Ecto neural progenitor cell (in vitro differentiated cells): ENCODE results near the gene TUBB6.
A peak's percentile ranks its signal among the peaks of the same experiment; 100 is the strongest.

Experiments
- DNase-seq: peaks from one replicate; pipeline ENCODE4 v3.0.0-alpha.2; 2018; ENCODE audit warnings: low spot score

TUBB6 gene

DNA sequence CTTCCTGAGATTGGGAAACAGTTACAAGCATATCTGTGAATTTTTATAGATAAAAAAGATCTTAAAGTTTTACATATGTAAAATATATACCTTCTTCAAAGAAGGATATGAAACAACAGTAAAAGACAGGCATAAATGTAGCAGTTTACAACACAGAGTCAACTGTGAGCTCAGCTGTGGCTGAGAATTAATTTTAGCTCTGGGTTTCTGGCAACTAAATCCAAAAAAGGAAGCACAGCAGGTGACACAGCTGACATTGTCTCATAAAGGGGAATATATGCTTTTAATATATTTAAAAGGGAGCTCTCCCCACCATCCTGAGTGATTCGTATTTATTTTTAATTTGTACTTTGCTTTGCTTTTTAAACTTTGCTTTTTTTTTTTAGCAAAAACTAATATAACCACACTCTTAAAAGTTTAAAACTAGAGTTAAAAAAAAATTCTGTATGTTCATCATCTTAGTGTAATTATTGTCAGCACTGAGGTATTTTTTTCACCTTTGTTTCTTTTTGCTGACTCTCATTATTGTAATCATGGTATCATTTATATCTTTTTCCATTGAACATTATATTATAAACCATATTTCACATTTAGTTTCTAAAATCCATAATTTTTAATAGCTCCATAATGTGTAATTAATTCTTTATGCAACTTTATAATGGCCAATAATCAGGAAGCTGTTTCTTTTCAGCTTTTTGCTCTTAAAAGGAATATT lies 6.7 kb downstream of the TUBB6 start:
- DNase-seq = no peak

DNA sequence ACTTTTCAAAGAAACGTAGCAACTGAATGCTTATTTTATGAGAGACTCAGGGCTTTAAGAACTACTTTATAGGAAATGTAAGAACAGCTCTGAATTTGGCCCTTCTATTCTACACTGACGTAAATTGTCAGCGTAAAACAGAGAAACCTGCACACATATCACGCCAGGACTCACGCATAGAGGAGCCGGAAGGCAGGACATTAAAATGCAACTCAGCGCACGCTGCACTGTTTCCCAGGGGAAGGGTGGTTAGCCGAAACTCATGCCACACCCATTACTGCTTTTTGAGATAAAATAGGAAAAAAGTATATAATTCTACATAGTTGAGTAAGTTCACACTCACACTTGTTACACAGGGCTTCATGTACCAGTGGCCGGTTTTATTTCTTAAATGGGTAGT lies 7.4 kb downstream of the TUBB6 start:
- DNase-seq = no peak

DNA sequence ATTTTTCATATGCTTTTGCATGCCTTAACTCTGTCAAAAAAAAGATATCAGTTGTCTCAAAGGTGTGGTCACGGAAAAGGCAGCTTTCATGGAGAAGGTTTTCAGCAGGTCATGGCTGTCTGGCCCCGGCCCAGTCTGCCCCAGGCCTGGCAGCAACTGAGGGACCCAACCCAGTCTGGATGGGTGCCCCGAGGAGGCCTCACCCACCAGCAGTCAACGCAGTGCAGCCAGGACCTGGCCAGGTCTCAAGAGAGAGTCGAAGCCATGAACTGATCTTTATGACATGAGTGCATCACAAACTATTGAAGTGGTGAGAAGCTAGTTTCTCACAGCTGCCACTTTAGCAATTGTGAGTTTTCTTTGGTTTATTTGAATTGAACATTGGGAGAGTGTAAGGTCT lies 7.9 kb downstream of the TUBB6 start:
- DNase-seq = no peak

DNA sequence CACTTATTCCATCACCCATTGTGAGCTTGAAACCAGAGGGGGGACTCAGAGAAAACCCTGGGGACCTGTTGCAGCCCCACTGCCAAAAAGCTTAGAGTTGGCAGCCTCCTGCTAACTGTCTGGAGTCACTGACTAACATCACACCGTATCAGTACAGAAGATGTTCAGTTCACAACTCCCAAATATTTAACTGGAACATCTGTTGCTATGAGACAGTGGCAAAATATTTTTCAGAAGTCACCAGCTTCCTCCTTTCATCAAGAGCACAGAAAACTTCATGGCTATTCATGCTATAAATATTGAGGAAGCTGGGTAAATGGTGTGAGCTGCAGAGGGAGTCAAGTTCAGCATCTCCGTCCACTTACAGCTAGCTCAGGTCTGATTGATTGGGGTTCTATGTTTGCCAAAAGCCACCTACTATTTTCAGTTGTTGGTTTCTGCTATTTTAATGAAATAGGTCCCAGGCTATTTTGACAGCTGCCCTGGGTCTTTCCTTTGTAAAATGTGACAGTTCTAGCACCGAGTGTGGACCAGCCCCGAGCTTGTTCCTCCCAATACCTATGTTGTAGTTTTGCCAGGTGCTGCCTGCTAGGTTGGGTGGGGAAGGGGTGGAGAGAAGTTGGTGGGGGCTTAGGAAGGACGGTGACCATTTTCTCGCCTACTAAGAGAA lies 9.8 kb downstream of the TUBB6 start:
- DNase-seq = no peak

DNA sequence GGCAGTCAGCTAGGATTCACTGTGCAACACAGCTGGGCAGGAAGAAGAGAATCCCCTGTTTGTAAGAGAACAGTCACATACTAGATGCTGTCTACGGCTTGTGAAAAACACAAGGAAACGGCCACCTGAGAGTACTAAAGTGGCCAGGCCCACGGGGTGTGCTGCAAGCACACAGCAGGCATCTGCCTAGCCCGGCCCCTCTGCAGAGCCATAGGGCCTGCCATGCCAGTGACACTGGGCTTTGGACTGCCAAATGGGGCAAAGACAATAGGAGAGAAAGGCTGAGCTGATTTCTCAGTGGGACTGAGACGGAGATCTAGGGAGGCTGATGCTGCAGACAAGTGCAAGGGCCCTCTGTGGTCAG lies 10.3 kb downstream of the TUBB6 start:
- DNase-seq = no peak

DNA sequence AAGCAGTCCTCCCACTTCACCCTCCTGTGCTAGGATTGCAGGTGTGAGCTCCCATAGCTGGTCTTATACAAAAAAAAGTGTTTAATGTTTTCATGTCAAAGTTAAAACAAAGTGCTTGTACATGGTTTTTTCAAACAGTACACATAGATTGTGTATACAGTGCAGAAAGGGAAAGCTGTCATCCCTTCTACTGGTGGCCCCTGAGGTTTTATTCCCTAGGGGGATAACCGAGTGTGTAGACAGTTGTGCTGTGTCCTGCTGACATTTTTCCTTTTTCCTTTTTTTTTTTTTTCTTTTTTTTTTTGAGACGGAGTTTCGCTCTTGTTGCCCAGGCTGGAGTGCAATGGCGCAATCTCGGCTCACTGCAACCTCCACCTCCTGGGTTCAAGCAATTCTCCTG lies 10.8 kb downstream of the TUBB6 start:
- DNase-seq = no peak

DNA sequence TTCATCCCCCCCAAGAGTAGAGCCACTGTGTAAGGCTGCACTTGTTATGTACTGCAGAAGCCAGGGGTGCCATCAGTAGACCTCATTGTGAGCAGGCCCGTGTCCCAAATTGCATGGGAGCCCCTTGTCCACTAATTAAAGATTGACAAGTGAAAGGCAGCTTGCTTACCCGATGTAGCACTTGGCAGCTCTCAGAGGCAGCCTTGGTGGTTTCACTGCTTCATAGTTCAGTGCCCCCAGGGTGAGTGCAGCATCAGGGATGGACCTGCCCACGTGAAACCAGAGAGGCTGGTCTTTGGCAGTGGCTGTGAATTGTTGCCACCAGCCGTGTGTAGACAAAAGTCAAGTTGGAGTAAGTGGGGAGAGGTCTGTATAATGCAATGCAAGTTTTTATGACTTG lies 13.3 kb downstream of the TUBB6 start:
- DNase-seq = no peak

DNA sequence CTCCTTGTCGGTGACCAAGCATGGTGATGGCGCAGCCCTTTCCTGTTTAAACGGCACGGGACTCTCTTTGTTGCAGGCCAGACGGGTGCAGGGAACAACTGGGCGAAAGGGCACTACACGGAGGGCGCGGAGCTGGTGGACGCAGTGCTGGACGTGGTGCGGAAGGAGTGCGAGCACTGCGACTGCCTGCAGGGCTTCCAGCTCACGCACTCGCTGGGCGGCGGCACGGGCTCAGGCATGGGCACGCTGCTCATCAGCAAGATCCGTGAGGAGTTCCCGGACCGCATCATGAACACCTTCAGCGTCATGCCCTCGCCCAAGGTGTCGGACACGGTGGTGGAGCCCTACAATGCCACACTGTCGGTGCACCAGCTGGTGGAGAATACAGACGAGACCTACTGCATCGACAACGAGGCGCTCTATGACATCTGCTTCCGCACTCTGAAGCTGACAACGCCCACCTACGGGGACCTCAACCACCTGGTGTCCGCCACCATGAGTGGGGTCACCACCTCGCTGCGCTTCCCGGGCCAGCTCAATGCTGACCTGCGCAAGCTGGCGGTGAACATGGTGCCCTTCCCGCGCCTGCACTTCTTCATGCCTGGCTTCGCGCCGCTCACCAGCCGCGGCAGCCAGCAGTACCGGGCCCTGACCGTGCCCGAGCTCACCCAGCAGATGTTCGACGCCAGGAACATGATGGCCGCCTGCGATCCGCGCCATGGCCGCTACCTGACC lies 17.1 kb downstream of the TUBB6 start:
- no peak for DNase-seq

DNA sequence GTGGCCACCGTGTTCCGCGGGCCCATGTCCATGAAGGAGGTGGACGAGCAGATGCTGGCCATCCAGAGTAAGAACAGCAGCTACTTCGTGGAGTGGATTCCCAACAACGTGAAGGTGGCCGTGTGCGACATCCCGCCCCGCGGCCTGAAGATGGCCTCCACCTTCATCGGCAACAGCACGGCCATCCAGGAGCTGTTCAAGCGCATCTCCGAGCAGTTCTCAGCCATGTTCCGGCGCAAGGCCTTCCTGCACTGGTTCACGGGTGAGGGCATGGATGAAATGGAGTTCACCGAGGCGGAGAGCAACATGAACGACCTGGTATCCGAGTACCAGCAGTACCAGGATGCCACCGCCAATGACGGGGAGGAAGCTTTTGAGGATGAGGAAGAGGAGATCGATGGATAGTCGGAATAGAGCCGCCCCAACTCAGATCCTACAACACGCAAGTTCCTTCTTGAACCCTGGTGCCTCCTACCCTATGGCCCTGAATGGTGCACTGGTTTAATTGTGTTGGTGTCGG lies 17.7 kb downstream of the TUBB6 start:
- no peak for DNase-seq

DNA sequence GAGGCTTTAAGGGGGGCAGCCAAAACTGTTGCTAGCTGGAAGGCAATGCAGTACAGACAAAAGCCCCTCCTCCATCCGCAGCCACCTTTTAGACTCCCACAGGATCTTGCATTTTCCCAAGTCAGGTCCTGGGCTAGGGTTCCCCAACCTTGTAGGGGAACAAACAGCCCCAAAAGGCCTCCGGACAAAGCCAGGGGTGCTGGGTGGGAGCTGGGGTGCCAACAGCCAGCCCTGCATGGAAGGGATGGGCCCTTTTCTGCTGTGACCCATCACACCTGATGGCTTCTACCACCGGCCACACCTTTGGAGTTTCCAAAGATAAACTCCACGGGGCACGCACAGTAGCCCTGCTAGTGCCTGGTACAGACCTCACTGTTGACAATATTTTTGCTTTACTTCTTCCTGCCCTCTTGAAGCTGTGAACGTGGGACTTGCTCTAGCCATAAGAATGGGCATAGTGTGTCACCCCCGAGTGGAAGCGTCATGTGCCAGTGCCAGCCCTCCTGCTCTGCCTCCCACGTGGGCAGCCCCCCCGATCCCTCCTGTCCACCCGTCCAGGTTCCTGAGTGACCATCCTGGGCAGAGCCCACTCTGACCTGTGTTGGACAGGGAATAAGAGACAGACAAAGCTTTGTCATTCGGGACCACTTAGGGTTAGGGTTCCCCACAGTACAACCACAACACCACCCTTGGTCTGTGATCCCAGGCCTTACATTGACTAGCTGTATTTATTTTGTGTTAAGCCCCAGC lies 18.8 kb downstream of the TUBB6 start:
- no peak for DNase-seq

DNA sequence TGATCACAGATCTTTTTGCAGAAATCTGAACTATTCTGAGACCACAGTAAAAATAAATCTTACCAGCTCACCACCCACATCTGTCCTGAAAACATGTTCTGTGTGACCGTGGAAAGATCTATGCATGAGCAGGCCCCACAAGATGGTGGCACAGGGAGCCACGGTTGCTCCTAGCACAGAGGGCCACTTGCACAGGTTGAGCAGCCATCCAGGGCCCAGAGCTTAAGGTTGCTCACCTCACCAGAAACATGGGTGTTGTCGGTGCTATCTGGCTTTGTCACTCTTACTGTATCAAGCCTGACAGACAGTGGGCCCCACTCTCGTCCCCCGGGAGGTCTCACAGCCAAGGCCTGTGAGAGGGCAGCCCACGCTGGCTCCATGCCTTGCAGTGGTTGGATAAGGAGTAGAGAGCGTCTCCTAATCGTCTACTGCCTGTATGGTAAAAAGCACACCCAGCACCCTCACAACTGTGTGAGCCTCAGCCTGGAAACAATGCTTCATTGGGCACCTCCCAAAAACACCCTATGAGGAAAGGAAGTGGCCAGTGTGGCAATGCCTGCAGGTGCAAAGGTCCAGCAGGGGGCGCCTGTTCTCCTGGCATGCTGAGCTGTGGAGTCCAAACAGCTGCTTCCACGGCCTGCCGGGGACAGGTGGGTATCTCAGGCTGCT lies 19.6 kb downstream of the TUBB6 start:
- peak; percentile 86 for DNase-seq

DNA sequence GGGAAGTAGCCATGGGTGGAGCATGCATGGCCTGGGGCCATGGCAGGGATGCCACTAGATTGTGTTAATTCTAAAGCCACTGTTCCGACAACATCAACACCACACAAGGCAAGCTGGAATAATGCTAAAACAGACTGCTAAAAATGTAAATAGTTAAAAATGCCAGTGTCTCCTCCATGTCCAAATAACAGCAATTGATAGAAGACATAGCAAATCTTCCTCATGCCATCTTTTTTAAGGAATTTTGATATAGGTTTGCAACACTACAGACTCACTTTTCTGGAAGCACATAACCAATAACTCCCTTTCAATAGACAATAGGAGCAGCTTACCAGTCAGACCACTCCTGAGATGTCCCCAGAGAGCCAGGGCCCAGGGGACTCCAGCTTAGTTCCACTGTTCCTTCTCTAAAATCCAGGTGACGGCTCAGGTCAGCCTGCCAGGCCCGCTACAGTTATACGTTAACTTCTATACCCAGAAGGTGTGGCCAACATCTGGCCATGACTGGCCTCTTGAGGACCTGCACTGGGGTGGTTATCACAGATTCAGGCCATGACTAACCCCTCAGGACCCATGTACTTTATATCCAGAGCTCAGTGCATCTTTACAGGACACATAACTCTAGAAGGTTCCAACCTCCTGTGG lies 20.3 kb downstream of the TUBB6 start:
- no peak for DNase-seq

DNA sequence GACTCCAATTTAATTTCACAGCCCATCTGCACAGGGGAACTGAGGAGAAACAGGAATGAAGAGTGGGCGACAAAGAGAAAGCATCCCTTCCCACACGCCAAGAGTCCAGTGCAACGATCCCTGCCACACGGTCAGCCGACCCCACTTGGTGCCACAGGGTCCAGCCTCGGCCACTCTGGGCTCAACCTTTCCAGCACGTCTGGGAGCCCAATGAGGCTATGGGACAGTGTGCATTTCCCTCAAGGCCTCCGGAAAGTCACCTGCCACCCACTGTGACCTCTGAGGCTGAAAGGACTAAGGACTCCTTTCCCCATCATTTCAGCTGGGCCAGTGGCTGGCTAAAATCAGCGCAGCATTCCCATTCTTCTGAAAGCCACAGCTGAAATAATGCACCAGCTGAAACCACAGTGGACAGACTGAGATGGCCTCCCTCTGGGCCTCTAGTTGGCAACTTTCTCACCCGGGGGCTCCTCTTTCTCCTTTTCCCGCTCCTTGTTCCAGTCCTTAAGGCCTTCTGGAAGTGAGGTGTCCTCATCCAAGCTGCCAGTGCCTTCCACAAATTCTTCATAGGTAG lies 21.2 kb downstream of the TUBB6 start:
- DNase-seq = no peak

DNA sequence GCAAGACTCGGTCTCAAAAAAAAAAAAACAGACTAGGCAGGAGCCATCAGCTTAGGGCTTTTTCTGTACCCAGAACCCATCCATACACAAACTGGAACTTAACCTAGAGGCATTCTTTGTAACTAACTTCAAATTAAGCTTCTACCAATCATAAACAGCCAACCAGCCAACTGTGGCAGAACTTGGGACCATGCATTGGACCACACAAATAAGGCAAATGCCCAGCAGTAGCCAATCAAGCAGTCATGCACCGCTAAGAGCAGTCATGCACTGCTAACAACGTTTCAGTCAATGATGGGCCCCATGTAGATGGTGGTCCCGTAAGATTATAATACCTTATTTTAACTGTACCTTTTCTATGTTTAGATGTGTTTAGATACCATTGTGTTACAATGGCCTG lies 22.7 kb downstream of the TUBB6 start:
- no peak for DNase-seq

DNA sequence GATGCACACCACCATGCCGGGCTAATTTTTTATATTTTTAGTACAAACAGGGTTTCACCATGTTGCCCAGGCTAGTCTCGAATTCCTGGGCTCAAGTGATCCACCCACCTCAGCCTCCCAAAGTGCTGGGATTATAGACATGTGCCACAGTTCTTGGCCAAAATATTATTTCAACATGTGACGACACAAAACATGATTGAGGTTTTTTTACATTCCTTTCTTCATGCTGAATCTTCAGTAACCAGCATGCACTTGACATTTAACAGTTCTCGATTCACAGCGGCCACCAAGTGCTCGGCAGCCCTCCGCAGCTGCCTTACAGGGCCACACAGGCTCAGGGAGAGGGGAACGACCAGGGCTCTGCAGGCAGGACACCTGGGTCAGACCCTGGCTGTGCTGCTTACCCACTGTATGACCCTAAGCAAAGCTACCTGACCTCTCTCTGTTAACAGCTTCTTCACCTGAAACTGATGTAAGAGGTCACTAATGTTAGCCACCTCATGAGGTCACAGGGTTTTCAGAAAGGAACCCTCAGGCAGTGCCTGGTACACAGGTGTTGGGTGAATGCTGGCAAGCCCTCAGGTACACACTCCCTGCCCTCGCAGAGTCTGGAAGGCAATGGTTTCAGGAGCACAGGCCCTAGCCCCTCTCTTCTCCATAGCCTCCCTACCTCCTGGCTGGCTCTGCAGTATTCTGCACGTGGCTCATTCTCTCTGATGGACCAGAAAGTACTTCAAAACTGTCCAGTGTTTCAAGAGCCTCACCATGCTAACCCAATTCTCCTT lies 25.7 kb downstream of the TUBB6 start:
- DNase-seq = no peak

DNA sequence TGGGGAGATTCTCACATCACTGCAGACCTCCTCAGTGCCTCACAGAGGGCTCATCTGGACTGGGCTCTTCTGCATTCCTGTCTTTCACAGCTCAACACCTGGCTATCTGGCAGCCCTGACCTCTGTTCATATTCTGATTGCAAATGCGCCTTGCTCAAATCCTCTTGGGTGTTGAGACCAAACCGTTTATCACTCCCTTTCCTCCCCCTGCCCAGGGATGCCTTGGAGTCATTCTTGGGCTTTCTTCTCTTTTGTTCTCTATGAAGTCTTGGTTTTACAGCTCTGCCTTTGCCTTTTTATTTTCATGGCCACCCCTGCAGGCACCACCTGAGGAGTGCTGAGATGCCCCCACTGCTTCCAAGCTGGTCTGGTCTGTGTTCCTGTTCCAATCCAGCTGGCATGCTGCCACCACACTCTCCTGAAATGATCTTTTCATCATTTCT lies 26.3 kb downstream of the TUBB6 start:
- no peak for DNase-seq

DNA sequence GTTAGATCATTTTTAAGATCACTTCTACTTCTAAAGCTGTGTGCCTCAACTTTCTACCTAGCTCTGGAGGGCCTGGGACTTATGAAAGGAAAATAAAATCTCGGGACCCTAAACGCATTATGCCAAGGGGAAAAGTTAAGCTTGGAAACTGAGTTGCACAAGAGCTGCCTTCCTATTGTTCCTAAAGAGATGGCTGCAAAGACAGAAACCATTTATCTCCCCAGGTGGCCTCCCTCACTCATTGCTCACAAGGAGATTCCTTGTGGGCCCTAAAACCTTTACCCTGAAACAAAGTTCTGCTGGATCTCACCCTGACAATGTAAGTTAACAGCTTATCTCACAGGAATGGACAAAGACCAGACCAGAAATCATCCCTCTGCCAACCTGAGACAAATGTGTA lies 26.8 kb downstream of the TUBB6 start:
- no peak for DNase-seq

DNA sequence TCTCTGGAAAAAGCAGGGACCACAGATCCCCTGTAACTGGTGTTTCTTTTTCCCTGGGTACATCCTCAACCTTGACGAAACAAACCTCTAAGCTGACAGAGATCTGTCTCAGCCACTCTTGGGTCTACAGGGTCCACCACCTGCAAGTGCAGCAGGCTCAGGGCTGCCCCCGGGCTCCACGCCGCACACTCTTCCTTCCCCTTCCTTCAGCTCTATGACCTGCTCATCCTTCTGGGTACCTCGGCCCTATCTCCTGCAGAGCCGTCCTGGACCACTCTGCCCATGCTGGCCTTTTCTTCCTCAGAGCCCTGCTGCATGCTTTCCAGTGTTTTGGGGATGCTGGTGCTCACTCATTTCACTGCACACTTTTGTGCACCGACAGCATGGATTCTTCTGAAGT lies 27.5 kb downstream of the TUBB6 start:
- DNase-seq = no peak

DNA sequence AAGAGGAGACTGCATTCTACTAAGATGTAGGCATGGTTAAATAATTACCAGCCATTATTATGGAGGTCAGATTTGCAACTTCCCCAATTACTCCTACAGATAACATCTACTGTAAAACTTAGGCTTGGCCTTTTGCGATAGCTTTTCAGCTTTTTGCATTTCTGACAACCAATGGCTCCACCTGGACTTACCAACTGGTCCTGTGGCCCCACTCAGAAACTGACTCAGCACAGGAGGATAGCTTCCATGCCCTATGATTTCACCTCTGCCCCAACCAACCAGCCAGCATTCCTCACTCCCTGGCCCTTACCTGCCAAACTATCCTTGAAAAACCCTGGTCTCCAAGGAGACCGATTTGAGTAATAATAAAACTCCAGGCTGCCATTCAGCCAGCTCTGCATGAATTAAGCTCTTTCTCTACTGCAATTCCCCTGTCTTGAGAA lies 28.2 kb downstream of the TUBB6 start:
- DNase-seq = no peak

DNA sequence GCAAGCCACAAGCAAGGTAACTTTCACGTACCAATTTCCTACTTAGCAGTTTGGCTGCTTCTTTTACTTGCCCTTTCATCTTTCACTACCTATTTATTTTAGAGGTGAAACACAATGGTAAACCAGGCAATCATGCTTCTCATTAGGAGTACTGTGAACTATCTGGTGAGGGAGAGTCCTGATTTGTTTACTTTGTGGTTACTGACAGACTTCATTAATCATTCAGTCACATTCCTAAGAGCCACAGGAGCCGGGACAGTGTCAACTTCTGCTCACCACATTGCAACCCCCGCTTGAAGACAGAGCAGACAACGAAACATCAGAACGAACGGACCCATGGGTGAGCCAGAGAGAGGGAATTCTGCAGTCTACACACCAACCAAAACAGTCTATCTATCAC lies 28.8 kb downstream of the TUBB6 start:
- no peak for DNase-seq
